Endothelial cell of umbilical vein (primary cell): ENCODE measurements around the gene BTN2A1. TPM values are rescaled to one million over a fixed set of nuclear protein-coding genes. Genes with fewer than 3 reads are reported as not detected.

Experiments
- BruUV-seq: library from RNA; stranded (reverse); fragments of 400-500 nt; replicated peaks from 2 replicates; lab custom pipeline; 2021; lab: Mats Ljungman, UMichigan
- CTCF ChIA-PET: fragments of 300-600, 350-600 bp; sonication (Branson Sonifier 250); formaldehyde crosslinking; loops from one replicate; lab custom pipeline; 2021; ENCODE audit warnings: antibody characterized with exemption, inconsistent platforms; lab: Charles Lee
- POLR2A ChIA-PET: fragments of 300-600, 350-600 bp; sonication (Branson Sonifier 250); formaldehyde crosslinking; loops from one replicate; lab custom pipeline; 2021; ENCODE audit warnings: antibody characterized with exemption, inconsistent platforms; lab: Charles Lee
- DNase-seq: peaks from one replicate; pipeline ENCODE4 v3.0.0-alpha.2; 2011; ENCODE audit warnings: low read depth, low spot score
- FAIRE-seq: peaks from 2 replicates; lab custom pipeline; 2011; peaks lifted over from hg19 to GRCh38; lab: Jason Lieb, UNC
- H2AFZ ChIP-seq: 2 replicates; pipeline ENCODE4 v1.6.0; 2012; ENCODE audit warnings: low read depth, low read length, control low read depth, inconsistent platforms
- H3K27ac ChIP-seq: 2 replicates; pipeline ENCODE4 v1.5.1; 2011; ENCODE audit warnings: low read depth, mild to moderate bottlenecking, control low read depth, low read length, moderate library complexity; ENCODE audit not compliant: insufficient read depth
- H3K27me3 ChIP-seq, 2 experiments: 2 replicates each; pipeline versions ENCODE4 v1.6.0 to v1.6.1; 2011; ENCODE audit warnings: low read length in 2 of 2, mixed read lengths in 1 of 2; ENCODE audit not compliant: control insufficient read depth in 2 of 2, insufficient read depth in 2 of 2
- H3K36me3 ChIP-seq, 2 experiments: 2 replicates in 1 of 2; 3 replicates in 1 of 2; pipeline ENCODE4 v1.5.1; 2011; ENCODE audit warnings: low read length in 2 of 2, mild to moderate bottlenecking in 1 of 2, moderate library complexity in 1 of 2; ENCODE audit not compliant: control insufficient read depth in 2 of 2, insufficient read depth in 2 of 2; ENCODE audit errors: extremely low read depth in 1 of 2
- H3K4me1 ChIP-seq: 3 replicates; pipeline ENCODE4 v1.5.1; 2011; ENCODE audit warnings: mild to moderate bottlenecking, low read length; ENCODE audit not compliant: control insufficient read depth, insufficient read depth; ENCODE audit errors: extremely low read depth
- H3K4me2 ChIP-seq: 2 replicates; pipeline ENCODE4 v1.6.1; 2011; ENCODE audit warnings: low read length, control low read depth, mixed read lengths; ENCODE audit not compliant: insufficient read depth
- H3K4me3 ChIP-seq, 3 experiments: fragments of 200-600 bp in 1 of 3; sonication (generic), shearing (Covaris generic) in 1 of 3; replicated peaks in 1 of 3; 2 replicates each; pipeline ENCODE4 v1.5.1; 2011 to 2016; ENCODE audit warnings: control low read depth in 3 of 3, low read length in 3 of 3, mild to moderate bottlenecking in 2 of 3, inconsistent platforms in 1 of 3, low read depth in 1 of 3, moderate library complexity in 1 of 3; ENCODE audit not compliant: insufficient read depth in 1 of 3
- H3K79me2 ChIP-seq: 2 replicates; pipeline ENCODE4 v1.6.0; 2012; ENCODE audit warnings: low read length, inconsistent platforms; ENCODE audit not compliant: control insufficient read depth, insufficient read depth
- H3K9ac ChIP-seq: replicated peaks from 2 replicates; pipeline ENCODE3; 2011; ENCODE audit warnings: low read length, control low read depth; ENCODE audit not compliant: insufficient read depth; ENCODE audit errors: extremely low read depth
- H3K9me1 ChIP-seq: replicated peaks from 3 replicates; pipeline ENCODE4 v1.6.0; 2011; ENCODE audit warnings: mild to moderate bottlenecking, low read length; ENCODE audit not compliant: control insufficient read depth, insufficient read depth; ENCODE audit errors: extremely low read depth
- H3K9me3 ChIP-seq: replicated peaks from 2 replicates; pipeline ENCODE4 v1.5.1; 2012; ENCODE audit warnings: low read length, inconsistent platforms; ENCODE audit not compliant: control insufficient read depth, insufficient read depth
- H4K20me1 ChIP-seq: replicated peaks from 2 replicates; pipeline ENCODE3; 2011; ENCODE audit warnings: mild to moderate bottlenecking, low read length; ENCODE audit not compliant: control insufficient read depth, insufficient read depth; ENCODE audit errors: extremely low read depth
- EZH2 ChIP-seq: IDR thresholded peaks from 2 replicates; pipeline ENCODE4 v1.6.1; 2012; ENCODE audit warnings: borderline replicate concordance, low read depth, mild to moderate bottlenecking, moderate library complexity, low read length, inconsistent platforms; ENCODE audit not compliant: severe bottlenecking
- FOS ChIP-seq: IDR thresholded peaks from 2 replicates; pipeline ENCODE4 v1.6.1; 2011; ENCODE audit warnings: mild to moderate bottlenecking, low read length, moderate library complexity, borderline replicate concordance; ENCODE audit not compliant: insufficient read depth
- GATA2 ChIP-seq: IDR thresholded peaks from 2 replicates; pipeline ENCODE4 v1.7.0; 2011; ENCODE audit warnings: low read depth, mild to moderate bottlenecking, moderate library complexity, mixed read lengths, low read length; ENCODE audit not compliant: insufficient read length, insufficient read depth
- JUN ChIP-seq: IDR thresholded peaks from 2 replicates; pipeline ENCODE4 v1.6.1; 2011; ENCODE audit warnings: borderline replicate concordance, low read depth; ENCODE audit not compliant: insufficient read length, insufficient read depth
- MYC ChIP-seq: IDR thresholded peaks from one replicate; pipeline ENCODE4 v1.6.1; 2011; ENCODE audit warnings: mild to moderate bottlenecking, low read depth, low read length
- POLR2A ChIP-seq: IDR thresholded peaks from 2 replicates; pipeline ENCODE4 v1.6.1; 2012; ENCODE audit warnings: low read depth, mild to moderate bottlenecking, control low read depth, low read length
- POLR2AphosphoS5 ChIP-seq: IDR thresholded peaks from 2 replicates; pipeline ENCODE4 v1.6.1; 2012; ENCODE audit warnings: low read depth, mild to moderate bottlenecking, control low read depth, low read length, moderate library complexity; ENCODE audit not compliant: insufficient read depth
- dilution Hi-C: fragments of 300-500 bp; cut with MboI; formaldehyde crosslinking; loops from one replicate; pipeline ENCODE4 v1.15.0; 2019; ENCODE audit warnings: low sequenced_read_pairs; ENCODE audit not compliant: extremely low pct_ligation_motif_present
- intact Hi-C: fragments of 100-400 bp; cut with micrococcal nuclease; formaldehyde crosslinking; loops from one replicate; pipeline ENCODE4 v1.10.0; 2022
- polyA plus RNA-seq, 4 experiments: library from polyadenylated mRNA; depleted of rRNA in 3 of 4; stranded (reverse) in 3 of 4; unstranded in 1 of 4; fragments of >200 nt; gene quantifications; 2 replicates each; pipeline versions ENCODE4 v1.2.1 to v1.2.3, GENCODE V29; 2011 to 2012; ENCODE audit warnings: missing spikeins in 1 of 4
- total RNA-seq: library from RNA; stranded (reverse); gene quantifications from 2 replicates; pipeline ENCODE4 v1.2.3, GENCODE V29; 2021
- TF ChIP-seq, protein P1 (sequence below), 2 donors: IDR thresholded peaks; 1 replicate in 1 of 2; 2 replicates in 1 of 2; pipeline ENCODE4 v1.5.1; 2011; ENCODE audit warnings: low read length in 2 of 2, mild to moderate bottlenecking in 2 of 2, moderate library complexity in 2 of 2, control low read depth in 1 of 2, inconsistent platforms in 1 of 2, low read depth in 1 of 2; ENCODE audit not compliant: insufficient read depth in 1 of 2; ENCODE audit errors: extremely low read depth in 1 of 2
- TF ChIP-seq, protein P2 (sequence below): IDR thresholded peaks from 2 replicates; pipeline ENCODE4 v1.6.1; 2011; ENCODE audit not compliant: insufficient read depth, insufficient read length

BTN2A1 gene
- total and polyA plus RNA-seq, 2 donors (not counting 3 experiments of a cell fraction or from before 2014, with no cell fraction given) = 25.1 to 31.9 TPM

DNA sequence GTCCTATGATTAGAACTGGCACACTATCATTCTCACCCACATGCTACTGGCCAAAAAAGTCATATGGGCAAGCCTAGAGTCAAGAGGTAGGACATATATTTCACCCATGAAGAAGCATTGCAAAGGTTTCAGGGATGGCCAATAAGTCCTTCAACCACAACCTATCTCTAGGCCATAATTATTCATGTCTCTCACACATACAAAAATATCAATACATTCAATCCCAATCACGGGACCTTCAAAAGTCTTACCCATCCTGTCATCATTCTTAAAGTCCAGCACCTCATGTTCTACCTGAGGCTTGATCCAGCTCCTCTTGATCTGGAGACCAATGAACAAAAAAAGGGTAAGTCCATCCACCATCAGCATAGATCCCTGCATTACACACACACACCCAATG, 29.7 kb downstream of the BTN2A1 start:
- H3K27ac ChIP-seq = no peak overlapping the region
- no peak overlapping the region for H3K4me3 ChIP-seq
- FAIRE-seq (no peak), DNase-seq (no peak)
- intact Hi-C loops (no loop called here), dilution Hi-C loops (no loop called here)
- peaks cover 5 to 25% of the 10 kb centered on the region in 2 experiments for H3K27me3 ChIP-seq
- no peak overlapping the region for H3K4me2 ChIP-seq
- ChIA-PET POLR2A (no interaction called here), CTCF (interaction anchor here (1.5 kb wide), 1 partner anchor 10 kb away, joined by 3 read pairs; no protein-coding TSS in a partner anchor)
- H3K9me1 ChIP-seq = no peaks in the 10 kb centered on the region
- TF ChIP-seq GATA2 (no peak), EZH2 (no peak), POLR2A (no peak), POLR2AphosphoS5 (no peak), FOS (no peak), MYC (no peak), JUN (no peak)
- TF ChIP-seq, protein P1, sequence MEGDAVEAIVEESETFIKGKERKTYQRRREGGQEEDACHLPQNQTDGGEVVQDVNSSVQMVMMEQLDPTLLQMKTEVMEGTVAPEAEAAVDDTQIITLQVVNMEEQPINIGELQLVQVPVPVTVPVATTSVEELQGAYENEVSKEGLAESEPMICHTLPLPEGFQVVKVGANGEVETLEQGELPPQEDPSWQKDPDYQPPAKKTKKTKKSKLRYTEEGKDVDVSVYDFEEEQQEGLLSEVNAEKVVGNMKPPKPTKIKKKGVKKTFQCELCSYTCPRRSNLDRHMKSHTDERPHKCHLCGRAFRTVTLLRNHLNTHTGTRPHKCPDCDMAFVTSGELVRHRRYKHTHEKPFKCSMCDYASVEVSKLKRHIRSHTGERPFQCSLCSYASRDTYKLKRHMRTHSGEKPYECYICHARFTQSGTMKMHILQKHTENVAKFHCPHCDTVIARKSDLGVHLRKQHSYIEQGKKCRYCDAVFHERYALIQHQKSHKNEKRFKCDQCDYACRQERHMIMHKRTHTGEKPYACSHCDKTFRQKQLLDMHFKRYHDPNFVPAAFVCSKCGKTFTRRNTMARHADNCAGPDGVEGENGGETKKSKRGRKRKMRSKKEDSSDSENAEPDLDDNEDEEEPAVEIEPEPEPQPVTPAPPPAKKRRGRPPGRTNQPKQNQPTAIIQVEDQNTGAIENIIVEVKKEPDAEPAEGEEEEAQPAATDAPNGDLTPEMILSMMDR (IDR thresholded peaks at IDR 0.05; ENCODE audit: extremely low read depth in 1 of 2, insufficient read depth in 1 of 2, low read depth in 1 of 2, low read length in 2 of 2) = no peak
- TF ChIP-seq, protein P2, sequence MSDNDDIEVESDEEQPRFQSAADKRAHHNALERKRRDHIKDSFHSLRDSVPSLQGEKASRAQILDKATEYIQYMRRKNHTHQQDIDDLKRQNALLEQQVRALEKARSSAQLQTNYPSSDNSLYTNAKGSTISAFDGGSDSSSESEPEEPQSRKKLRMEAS = no peak
- no peak overlapping the region for H2AFZ ChIP-seq
- H3K36me3 ChIP-seq = no peaks in the 10 kb centered on the region
- no peaks in the 10 kb centered on the region for H3K79me2 ChIP-seq
- no peaks in the 10 kb centered on the region for H3K9me3 ChIP-seq
- H4K20me1 ChIP-seq = no peaks in the 10 kb centered on the region
- no TSS peak for BruUV-seq
- H3K4me1 ChIP-seq = no peaks in the 10 kb centered on the region
- H3K9ac ChIP-seq = no peak overlapping the region
